SW480 (cell line): ENCODE measurements around the gene ABHD12B.
"Not testable (repeated sequence)": the region's sequence is repeated elsewhere in the genome, so short reads cannot be mapped to it uniquely, and the experiment has no call there.

Experiments
- DNase-seq: peaks from one replicate; pipeline ENCODE4 v3.0.0-alpha.2; 2016; ENCODE audit warnings: low spot score

ABHD12B gene

DNA sequence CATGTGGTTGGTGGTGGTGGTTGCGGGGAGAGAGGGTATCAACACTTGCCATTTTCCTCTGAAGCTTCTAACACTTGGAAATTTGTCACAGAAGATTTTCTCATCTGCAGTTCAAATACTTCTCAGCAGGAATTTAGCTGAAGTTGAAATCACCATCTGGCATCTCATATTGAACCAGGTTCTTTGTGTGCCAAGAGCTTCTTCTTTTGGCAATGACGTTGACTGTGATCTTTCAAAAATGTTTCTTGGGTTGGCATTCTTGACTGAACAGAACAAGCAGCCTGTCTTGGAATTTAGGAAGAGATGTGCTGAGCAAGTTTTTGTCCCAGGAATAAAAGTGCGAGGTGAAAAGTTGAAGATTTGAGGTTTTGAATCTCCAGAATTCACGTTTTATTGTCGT lies 32.2 kb upstream of the ABHD12B start:
- DNase-seq = no peak

GRCh38 chr14:50844391-50844790 lies 27.5 kb upstream of the ABHD12B start:
- no peak for DNase-seq

DNA sequence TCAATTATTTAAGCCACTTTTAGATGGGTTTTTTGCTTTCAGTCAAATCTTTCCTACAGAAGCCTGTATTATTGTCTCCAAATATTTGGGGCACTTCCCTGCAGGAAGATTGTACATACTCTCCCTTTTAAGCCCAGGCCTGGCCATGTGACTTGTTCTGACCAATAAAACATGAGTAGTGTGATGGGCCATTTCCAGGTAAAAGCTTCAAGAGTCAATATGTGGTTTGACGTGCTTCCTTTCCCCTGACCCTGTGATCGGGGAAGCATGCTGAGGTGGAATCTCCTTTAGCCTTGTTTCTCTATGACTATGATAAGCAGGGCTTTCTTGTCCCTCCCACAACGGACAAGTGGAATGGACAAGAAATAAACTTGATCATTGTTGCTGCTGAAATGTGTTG lies 26.7 kb upstream of the ABHD12B start:
- DNase-seq = no peak

GRCh38 chr14:50846226-50846880 lies 25.5 kb upstream of the ABHD12B start:
- peak; percentile 7 for DNase-seq

DNA sequence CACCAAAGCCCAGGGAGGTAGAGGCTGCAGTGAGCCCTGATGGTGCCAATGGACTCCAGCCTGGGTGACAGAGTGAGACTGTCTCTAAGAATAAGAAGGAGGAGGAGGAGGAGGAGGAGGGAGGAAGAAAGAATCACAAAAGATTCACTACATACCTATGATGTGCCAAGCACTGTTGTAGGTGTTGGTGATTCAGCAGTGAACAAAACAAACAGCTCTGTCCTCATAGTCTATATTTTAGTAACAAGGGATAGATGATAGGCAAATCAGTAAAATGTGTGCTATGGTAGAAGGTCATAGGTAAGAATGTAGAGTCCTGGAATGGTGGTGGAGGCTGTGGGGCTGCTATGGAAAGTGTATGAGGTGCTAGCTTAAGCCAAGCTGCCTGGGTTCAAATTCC lies 18.0 kb upstream of the ABHD12B start:
- no peak for DNase-seq

GRCh38 chr14:50854521-50854920 lies 17.3 kb upstream of the ABHD12B start:
- DNase-seq = no peak

GRCh38 chr14:50855558-50855957 lies 16.3 kb upstream of the ABHD12B start:
- no peak for DNase-seq

DNA sequence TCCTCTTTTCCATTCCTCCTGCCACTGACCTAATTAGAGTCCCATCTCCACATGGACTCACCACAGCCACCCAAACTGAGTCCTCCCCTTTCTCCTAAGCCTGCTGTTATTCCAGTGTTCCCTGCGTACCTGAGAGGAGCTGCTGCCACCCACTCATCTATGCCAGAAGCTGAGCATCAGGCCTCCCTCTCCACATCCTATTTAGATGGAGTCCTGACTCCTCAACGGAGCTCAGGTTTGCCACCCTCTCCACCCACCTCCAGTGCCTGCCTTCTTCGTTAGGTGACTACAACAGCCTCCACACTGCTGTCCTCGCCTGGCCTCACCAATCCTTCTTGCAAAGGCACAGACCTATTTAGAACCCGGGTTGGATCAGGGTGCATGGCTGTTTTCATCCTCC lies 15.2 kb upstream of the ABHD12B start:
- DNase-seq = no peak

DNA sequence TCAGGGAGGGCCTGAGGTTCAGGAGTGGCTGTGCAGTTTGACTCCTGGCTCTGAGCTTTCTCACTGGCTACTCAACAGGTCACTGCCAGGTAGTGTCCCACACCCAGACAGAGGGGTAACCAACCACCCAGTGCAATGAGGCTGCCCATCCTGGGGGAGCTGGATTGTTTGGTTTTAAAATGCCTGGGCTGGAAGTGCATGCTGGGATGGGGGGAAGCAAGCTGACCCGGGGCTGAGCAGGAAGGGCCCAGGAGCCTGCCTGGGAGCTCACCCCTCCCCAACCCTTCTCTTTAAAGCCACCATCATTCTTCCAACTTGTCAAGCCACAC lies 12.6 kb upstream of the ABHD12B start:
- DNase-seq = no peak

DNA sequence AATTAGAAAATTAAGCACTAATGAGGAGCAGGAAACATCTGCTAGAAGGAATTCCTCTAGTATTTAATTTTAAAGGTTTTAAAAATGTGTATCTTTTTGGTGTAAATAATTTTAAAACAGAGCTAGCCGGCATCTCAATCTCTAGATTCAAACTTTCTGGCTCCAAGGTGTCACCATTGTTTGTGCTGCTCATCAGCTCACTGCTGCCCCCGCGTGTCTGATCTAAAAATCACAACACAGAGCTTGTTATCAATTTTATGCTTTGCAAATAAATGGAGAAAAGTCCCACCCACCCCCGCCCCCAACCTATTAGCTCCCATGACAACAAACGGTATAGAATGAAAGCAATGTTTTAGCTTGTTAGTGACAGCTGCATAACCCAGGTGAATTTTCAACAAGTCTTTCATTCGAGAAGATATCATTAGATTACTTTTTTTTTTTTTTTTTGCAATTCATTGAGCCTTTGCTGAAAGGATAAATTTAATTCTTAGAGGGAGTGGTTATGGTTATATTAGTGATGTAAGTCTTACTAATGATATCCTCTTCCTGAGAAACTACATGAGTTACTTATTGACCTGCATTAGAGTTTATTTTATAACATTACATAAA lies 11.3 kb upstream of the ABHD12B start:
- DNase-seq = peak; percentile 74

DNA sequence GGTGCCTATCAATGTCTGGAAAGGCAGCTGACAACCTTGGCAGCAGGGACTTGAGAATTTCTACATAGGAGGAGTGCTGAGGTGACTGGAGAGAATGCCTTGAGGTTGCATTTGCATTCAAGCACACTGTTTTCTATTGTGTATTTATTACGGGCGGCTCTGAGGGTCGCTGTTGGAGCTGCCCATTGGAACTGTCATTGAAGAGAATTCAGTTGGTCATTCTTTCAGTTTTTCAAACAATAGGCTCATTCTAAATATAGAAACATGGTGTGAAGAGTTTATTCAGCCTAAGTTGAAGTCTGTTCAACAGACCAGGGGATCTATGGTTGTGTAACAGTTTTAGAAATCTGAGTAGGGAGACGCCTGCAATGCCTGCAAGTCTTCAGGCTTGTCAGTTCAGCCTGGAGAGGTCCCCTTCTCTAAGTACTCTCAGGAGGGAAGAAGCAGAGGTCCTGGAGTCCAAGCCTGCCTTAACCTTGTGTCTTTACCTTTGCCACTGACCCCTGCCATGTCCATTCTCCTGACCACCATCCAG lies 9.8 kb upstream of the ABHD12B start:
- DNase-seq = no peak

GRCh38 chr14:50864237-50864636 lies 7.6 kb upstream of the ABHD12B start:
- DNase-seq = no peak

GRCh38 chr14:50864946-50865345 lies 6.9 kb upstream of the ABHD12B start:
- DNase-seq = no peak

- no peak for DNase-seq
Observed at GRCh38 chr14:50865391-50866076, 6.3 kb upstream of the ABHD12B start.

DNA sequence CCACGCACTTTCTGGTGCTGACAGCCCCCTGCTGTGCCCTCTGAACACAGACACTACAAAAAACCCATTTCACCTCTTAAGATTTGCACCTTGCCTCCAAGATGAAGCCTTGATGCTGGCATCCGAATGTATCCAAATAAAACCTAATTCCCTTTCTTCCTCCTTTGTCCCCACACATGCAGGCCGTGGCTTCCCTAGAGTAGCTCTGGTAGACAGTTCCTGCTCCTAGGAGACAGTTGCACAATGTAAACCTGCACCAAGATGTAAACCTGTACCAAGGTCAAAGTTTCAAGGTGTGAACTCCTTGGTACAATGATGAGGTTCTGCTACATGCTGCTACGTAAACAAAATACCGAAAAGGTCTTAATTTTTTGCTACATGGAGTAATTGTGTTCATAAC lies 625 bp upstream of the ABHD12B start:
- DNase-seq = no peak

- DNase-seq = peak; percentile 45
Observed at GRCh38 chr14:50874757-50875156, 2.9 kb downstream of the ABHD12B start.

DNA sequence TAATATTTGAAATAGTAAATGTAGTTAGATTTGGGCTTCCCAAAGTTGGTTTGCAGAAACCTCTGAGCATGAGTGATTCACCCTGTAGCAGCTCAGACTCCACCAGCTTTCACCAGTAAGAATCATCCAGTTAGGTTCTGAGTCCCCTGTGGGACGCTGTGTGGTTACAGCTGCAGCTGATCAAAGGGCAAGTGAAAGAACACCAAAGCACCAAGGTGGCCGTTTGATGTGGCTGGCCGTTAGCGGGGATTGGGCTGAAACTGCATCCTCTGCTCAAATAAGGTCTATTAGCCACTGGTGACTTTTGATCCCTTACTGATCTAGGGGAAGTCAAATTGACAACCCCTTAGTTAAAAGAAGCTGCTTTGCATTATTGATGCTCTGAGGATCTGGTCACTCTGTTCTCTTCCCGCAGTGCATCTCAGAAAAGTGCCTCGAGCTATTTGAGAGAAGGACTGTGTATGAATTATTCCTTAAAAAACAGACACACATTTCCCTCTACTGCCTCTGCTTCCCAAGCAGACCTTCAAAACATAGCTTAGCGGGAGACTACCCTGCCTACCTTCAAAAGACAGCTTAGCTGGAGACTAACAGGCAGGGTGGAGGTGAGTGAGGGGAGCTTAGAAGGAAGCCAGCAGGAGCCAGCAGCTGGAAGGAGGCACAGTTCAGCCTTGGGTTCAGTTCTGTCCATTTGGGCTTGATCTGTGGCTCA lies 3.7 kb downstream of the ABHD12B start:
- DNase-seq = peak; percentile 98

DNA sequence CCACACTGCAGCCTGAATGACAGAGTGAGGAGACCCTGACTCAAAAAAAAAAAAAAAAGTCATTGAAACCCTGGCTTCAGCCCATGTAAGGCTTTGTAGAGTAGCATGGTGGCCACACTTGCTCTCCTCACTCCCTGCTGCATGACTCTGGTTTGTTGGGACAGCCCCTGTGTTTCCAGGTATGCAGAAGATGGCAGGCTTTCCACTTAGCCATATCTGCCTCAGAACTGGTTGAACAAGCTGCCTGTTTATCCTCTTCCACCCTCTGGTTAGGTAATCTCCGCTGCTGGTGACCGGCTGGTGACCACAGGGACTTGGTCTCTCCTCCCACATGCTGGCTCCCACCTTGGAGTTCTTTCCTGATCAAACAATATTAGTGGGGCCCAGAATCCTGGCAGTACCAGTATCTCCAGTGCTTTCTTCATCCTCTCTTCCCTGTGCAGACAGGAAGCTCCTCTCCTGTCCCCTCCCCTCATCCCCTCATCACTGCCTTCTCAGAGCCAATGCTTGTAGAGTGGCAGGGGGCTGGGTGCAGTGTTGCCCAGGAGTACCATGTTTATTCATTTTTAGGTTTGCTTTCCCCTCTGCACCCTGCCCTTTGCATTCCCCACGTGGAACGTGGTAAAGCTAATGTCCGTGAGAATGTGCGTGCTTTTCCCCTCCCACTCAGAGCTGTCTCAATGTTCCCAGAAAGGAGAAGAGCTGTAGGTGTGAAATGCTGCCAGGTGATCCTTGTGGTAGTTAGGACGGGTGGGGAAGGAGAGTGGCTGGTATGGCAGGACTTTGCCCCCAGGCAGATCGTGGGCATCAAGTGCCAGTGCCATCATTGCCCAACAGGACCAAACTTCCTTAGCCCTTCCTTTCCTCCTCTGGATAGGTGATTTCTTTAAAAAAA lies 11.3 kb downstream of the ABHD12B start:
- no peak for DNase-seq

GRCh38 chr14:50883827-50884197 lies 12.0 kb downstream of the ABHD12B start:
- DNase-seq = no peak

- DNase-seq = no peak
Observed at GRCh38 chr14:50887476-50887875, 15.6 kb downstream of the ABHD12B start.

- peak; percentile 39 for DNase-seq
Observed at GRCh38 chr14:50892255-50892654, 20.4 kb downstream of the ABHD12B start.

GRCh38 chr14:50896421-50896820 lies 24.6 kb downstream of the ABHD12B start:
- DNase-seq = not testable (repeated sequence)
